Chondrocyte (in vitro differentiated cells): Measurements from ENCODE around the gene DNAJB12. TPM values are rescaled to one million over a fixed set of nuclear protein-coding genes. Genes with fewer than 3 reads are reported as not detected.
"Not testable (repeated sequence)": the region's sequence is repeated elsewhere in the genome, so short reads cannot be mapped to it uniquely, and the experiment has no call there.

Experiments used
- DNase-seq: peaks from one replicate; pipeline ENCODE4 v3.0.0; 2021; ENCODE audit warnings: mixed read lengths, low spot score
- H3K27ac Mint-ChIP-seq: one replicate; pipeline ENCODE4 v1.8.0; 2021; ENCODE audit warnings: mild to moderate bottlenecking, moderate library complexity, mixed read lengths; ENCODE audit not compliant: unreplicated experiment
- H3K27me3 Mint-ChIP-seq: 2 replicates; pipeline ENCODE4 v1.8.0; 2021; ENCODE audit warnings: low read depth, mixed read lengths
- H3K36me3 Mint-ChIP-seq: 2 replicates; pipeline ENCODE4 v1.8.0; 2021; ENCODE audit warnings: low read depth, mixed read lengths
- H3K4me1 Mint-ChIP-seq: 2 replicates; pipeline ENCODE4 v1.8.0; 2021; ENCODE audit warnings: low read depth, mild to moderate bottlenecking, mixed read lengths
- H3K4me3 Mint-ChIP-seq: one replicate; pipeline ENCODE4 v1.8.0; 2021; ENCODE audit warnings: mild to moderate bottlenecking, moderate library complexity, mixed read lengths; ENCODE audit not compliant: unreplicated experiment
- H3K9me3 Mint-ChIP-seq: 2 replicates; pipeline ENCODE4 v1.8.0; 2021; ENCODE audit warnings: low read depth, mixed read lengths
- CTCF ChIP-seq: fragments of 200-600 bp; sonication (generic); IDR thresholded peaks from 2 replicates; pipeline ENCODE4 v1.5.0; 2021; ENCODE audit warnings: antibody characterized with exemption, mild to moderate bottlenecking, moderate library complexity
- total RNA-seq: library from RNA; stranded (reverse); gene quantifications from 3 replicates; pipeline ENCODE4 v1.2.1, GENCODE V29; 2021

DNAJB12 gene
- total RNA-seq, 1 donor from 2014 or later = 28.7 TPM

DNA sequence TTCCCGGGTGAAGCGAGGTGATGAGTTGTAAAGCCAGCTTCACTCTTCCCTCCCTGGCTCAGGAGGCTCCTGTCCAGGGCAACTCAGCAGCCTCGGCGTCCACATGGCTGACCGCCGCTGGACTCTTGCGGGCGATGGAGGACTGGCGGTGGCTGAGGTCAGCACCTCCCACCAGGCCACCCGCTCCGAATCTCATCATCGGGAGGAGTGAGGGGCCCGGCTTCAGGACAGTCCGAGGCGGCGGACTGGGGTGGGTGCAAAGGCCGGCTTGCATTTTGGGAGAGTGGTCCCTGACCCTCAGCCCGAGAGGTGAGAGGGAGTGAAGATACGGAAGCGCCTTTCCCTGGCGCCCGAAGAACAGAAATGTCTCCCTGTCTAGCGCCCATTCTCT is 759 bp downstream of the DNAJB12 start:
- no peak for TF ChIP-seq CTCF
- Mint-ChIP-seq H3K4me1 (peaks cover 35% of the 10 kb centered on the region), H3K27ac (peak overlapping the region; percentile 99), H3K36me3 (peaks cover 5% of the 10 kb centered on the region), H3K27me3 (no peaks in the 10 kb centered on the region), H3K4me3 (peak overlapping the region; percentile 97), H3K9me3 (no peaks in the 10 kb centered on the region)
- peak; percentile 84 for DNase-seq

GRCh38 chr10:72353028-72353964 is 1.4 kb downstream of the DNAJB12 start:
- Mint-ChIP-seq H3K4me1 (peaks cover 35% of the 10 kb centered on the region), H3K36me3 (peaks cover 5% of the 10 kb centered on the region), H3K27me3 (no peaks in the 10 kb centered on the region), H3K27ac (peak overlapping the region; percentile 99), H3K4me3 (peak overlapping the region; percentile 97), H3K9me3 (no peaks in the 10 kb centered on the region)
- no peak for TF ChIP-seq CTCF
- no peak for DNase-seq

- H3K9me3 Mint-ChIP-seq = no peaks in the 10 kb centered on the region
- no peak for TF ChIP-seq CTCF
- no peak for DNase-seq
- H3K4me3 Mint-ChIP-seq = no peak overlapping the region
- no peaks in the 10 kb centered on the region for H3K27me3 Mint-ChIP-seq
- H3K4me1 Mint-ChIP-seq = peaks cover 35% of the 10 kb centered on the region
- H3K27ac Mint-ChIP-seq = no peak overlapping the region
- peaks cover 5% of the 10 kb centered on the region for H3K36me3 Mint-ChIP-seq
Measured at GRCh38 chr10:72351479-72351878, 3.2 kb downstream of the DNAJB12 start.

- H3K9me3 Mint-ChIP-seq = no peaks in the 10 kb centered on the region
- H3K27me3 Mint-ChIP-seq = no peaks in the 10 kb centered on the region
- peaks cover 5% of the 10 kb centered on the region for H3K36me3 Mint-ChIP-seq
- DNase-seq = no peak
- peaks cover 29% of the 10 kb centered on the region for H3K4me1 Mint-ChIP-seq
- H3K27ac Mint-ChIP-seq = no peak overlapping the region
- TF ChIP-seq CTCF = no peak
- no peak overlapping the region for H3K4me3 Mint-ChIP-seq
Measured at GRCh38 chr10:72349438-72349837, 5.3 kb downstream of the DNAJB12 start.

DNA sequence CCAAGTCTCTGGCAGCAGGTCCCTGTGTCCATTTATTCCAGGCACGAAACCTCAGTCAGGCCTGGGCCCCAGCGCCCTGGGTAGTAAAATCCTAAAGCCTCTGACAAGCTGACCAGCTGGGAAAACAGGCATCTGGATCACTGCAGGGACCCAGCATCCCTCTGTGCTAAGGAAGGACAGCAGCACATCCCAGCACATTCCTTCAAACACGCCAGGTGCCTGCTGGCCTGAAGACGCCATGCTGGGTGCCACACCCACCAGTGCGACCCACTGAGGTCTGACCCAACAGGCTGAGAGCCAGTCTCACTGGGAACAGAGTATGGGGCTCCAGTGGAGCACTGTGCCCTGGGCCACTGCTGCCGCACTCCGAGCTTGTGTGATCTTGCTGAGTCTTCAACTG is 6.4 kb downstream of the DNAJB12 start:
- Mint-ChIP-seq H3K4me1 (peaks cover 22% of the 10 kb centered on the region), H3K9me3 (no peaks in the 10 kb centered on the region), H3K36me3 (peaks cover 8% of the 10 kb centered on the region), H3K27me3 (no peaks in the 10 kb centered on the region), H3K4me3 (no peak overlapping the region), H3K27ac (no peak overlapping the region)
- TF ChIP-seq CTCF = no peak
- DNase-seq = no peak

- not testable (repeated sequence) for DNase-seq, H3K4me3 Mint-ChIP-seq, H3K4me1 Mint-ChIP-seq, H3K9me3 Mint-ChIP-seq, H3K27ac Mint-ChIP-seq, H3K27me3 Mint-ChIP-seq, H3K36me3 Mint-ChIP-seq
Measured at GRCh38 chr10:72346117-72346516, 8.6 kb downstream of the DNAJB12 start.
